AG04450 (cell line): ENCODE data around the gene IGSF9. TPM values are rescaled to one million over a fixed set of nuclear protein-coding genes. Genes with fewer than 3 reads are reported as not detected.
A peak's percentile ranks its signal among the peaks of the same experiment; 100 is the strongest.

Source experiments
- CTCF ChIA-PET: fragments of 300-600, 350-600 bp; formaldehyde crosslinking; extraction: SDS; loops from one replicate; lab custom pipeline; 2022; ENCODE audit warnings: antibody characterized with exemption, inconsistent platforms; lab: Charles Lee
- POLR2A ChIA-PET: fragments of 350-600 bp; formaldehyde crosslinking; extraction: SDS; loops from one replicate; lab custom pipeline; 2021; ENCODE audit warnings: antibody characterized with exemption, inconsistent platforms; lab: Yijun Ruan, JAX
- DNase-seq: peaks from one replicate; pipeline ENCODE4 v3.0.0-alpha.2; 2011; ENCODE audit warnings: low read depth, low spot score
- H3K27ac ChIP-seq: one replicate; pipeline ENCODE4 v1.5.1; 2012; ENCODE audit warnings: low read depth, low read length, control low read depth
- H3K27me3 ChIP-seq: one replicate; pipeline ENCODE4 v1.6.0; 2012; ENCODE audit warnings: low read length; ENCODE audit not compliant: control insufficient read depth, insufficient read depth
- H3K4me3 ChIP-seq: 2 replicates; pipeline ENCODE4 v1.5.1; 2011; ENCODE audit warnings: mild to moderate bottlenecking, low read depth, low read length, control low read depth
- H3K9me3 ChIP-seq: 2 replicates; pipeline ENCODE4 v1.5.1; 2012; ENCODE audit warnings: low read length; ENCODE audit not compliant: control insufficient read depth, insufficient read depth
- polyA minus RNA-seq: library from RNA; depleted of rRNA, polyadenylated mRNA; stranded (reverse); fragments of >200 nt; gene quantifications from 2 replicates; pipeline ENCODE4 v1.2.3, GENCODE V29; 2011; rRNA and poly(A)+ RNA removed
- polyA plus RNA-seq: library from polyadenylated mRNA; depleted of rRNA; stranded (reverse); fragments of >200 nt; gene quantifications from 2 replicates; pipeline ENCODE4 v1.2.3, GENCODE V29; 2011; rRNA removed
- TF ChIP-seq, protein P1 (sequence below): IDR thresholded peaks from 2 replicates; pipeline ENCODE4 v1.5.1; 2011; ENCODE audit warnings: low read depth, low read length, control low read depth, inconsistent platforms

Gene IGSF9, protein sequence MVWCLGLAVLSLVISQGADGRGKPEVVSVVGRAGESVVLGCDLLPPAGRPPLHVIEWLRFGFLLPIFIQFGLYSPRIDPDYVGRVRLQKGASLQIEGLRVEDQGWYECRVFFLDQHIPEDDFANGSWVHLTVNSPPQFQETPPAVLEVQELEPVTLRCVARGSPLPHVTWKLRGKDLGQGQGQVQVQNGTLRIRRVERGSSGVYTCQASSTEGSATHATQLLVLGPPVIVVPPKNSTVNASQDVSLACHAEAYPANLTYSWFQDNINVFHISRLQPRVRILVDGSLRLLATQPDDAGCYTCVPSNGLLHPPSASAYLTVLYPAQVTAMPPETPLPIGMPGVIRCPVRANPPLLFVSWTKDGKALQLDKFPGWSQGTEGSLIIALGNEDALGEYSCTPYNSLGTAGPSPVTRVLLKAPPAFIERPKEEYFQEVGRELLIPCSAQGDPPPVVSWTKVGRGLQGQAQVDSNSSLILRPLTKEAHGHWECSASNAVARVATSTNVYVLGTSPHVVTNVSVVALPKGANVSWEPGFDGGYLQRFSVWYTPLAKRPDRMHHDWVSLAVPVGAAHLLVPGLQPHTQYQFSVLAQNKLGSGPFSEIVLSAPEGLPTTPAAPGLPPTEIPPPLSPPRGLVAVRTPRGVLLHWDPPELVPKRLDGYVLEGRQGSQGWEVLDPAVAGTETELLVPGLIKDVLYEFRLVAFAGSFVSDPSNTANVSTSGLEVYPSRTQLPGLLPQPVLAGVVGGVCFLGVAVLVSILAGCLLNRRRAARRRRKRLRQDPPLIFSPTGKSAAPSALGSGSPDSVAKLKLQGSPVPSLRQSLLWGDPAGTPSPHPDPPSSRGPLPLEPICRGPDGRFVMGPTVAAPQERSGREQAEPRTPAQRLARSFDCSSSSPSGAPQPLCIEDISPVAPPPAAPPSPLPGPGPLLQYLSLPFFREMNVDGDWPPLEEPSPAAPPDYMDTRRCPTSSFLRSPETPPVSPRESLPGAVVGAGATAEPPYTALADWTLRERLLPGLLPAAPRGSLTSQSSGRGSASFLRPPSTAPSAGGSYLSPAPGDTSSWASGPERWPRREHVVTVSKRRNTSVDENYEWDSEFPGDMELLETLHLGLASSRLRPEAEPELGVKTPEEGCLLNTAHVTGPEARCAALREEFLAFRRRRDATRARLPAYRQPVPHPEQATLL
- polyA plus RNA-seq (not detected in 2 replicates), polyA minus RNA-seq (not detected in 2 replicates)

GRCh38 chr1:159945483-159946241 is at the start of gene IGSF9:
Gene IGSF9, minus strand, starts transcription at chr1:159945613. Its CDS starts 2,159 bp downstream, at chr1:159943454.
- ChIA-PET CTCF (interaction anchor here (0.5 to 5.6 kb wide), 10 partner anchors 9 to 165 kb away, joined by 3 to 75 read pairs (median 3); partner anchors contain the start of gene DUSP23), POLR2A (interaction anchor here (1.0 kb wide), 1 partner anchor 20 kb away, joined by 3 read pairs; the partner anchor contains the start of gene TAGLN2)
- Histone ChIP-seq H3K4me3 (peak within 1 kb of the TSS; percentile 47), H3K27me3 (peaks cover 55% of the 10 kb centered on the region), H3K9me3 (no peaks in the 10 kb centered on the region), H3K27ac (no peak within 1 kb of the TSS)
- DNase-seq: no peak
- TF ChIP-seq, protein P1, sequence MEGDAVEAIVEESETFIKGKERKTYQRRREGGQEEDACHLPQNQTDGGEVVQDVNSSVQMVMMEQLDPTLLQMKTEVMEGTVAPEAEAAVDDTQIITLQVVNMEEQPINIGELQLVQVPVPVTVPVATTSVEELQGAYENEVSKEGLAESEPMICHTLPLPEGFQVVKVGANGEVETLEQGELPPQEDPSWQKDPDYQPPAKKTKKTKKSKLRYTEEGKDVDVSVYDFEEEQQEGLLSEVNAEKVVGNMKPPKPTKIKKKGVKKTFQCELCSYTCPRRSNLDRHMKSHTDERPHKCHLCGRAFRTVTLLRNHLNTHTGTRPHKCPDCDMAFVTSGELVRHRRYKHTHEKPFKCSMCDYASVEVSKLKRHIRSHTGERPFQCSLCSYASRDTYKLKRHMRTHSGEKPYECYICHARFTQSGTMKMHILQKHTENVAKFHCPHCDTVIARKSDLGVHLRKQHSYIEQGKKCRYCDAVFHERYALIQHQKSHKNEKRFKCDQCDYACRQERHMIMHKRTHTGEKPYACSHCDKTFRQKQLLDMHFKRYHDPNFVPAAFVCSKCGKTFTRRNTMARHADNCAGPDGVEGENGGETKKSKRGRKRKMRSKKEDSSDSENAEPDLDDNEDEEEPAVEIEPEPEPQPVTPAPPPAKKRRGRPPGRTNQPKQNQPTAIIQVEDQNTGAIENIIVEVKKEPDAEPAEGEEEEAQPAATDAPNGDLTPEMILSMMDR: peak; percentile 43

- Histone ChIP-seq H3K4me3 (no peak overlapping the region), H3K9me3 (no peaks in the 10 kb centered on the region), H3K27ac (no peak overlapping the region), H3K27me3 (peaks cover under 1% of the 10 kb centered on the region)
- DNase-seq: no peak
- POLR2A ChIA-PET: no interaction called here
- TF ChIP-seq, protein P1: no peak
- CTCF ChIA-PET: interaction anchor here (6.3 kb wide), 1 partner anchor 12 kb away, joined by 68 read pairs; no protein-coding TSS in a partner anchor
These were observed 49.5 kb upstream of the IGSF9 start for GRCh38 chr1:159994896-159995295.

- H3K4me3 ChIP-seq: no peak overlapping the region
- H3K27ac ChIP-seq: no peak overlapping the region
- no peaks in the 10 kb centered on the region for H3K9me3 ChIP-seq
- ChIA-PET POLR2A (no interaction called here), CTCF (interaction anchor here (6.3 kb wide), 1 partner anchor 13 kb away, joined by 68 read pairs; no protein-coding TSS in a partner anchor)
- no peak for DNase-seq
- peaks cover 3% of the 10 kb centered on the region for H3K27me3 ChIP-seq
- TF ChIP-seq, protein P1: no peak
These were observed 48.5 kb upstream of the IGSF9 start for GRCh38 chr1:159993911-159994310.

- TF ChIP-seq, protein P1: no peak
- Histone ChIP-seq H3K27ac (no peak overlapping the region), H3K4me3 (no peak overlapping the region), H3K27me3 (peaks cover 5% of the 10 kb centered on the region), H3K9me3 (no peaks in the 10 kb centered on the region)
- DNase-seq: no peak
- POLR2A ChIA-PET: no interaction called here
- CTCF ChIA-PET: interaction anchor here (6.3 kb wide), 1 partner anchor 15 kb away, joined by 68 read pairs; no protein-coding TSS in a partner anchor
These were observed 46.7 kb upstream of the IGSF9 start for GRCh38 chr1:159992161-159992560.
